ENCODE data around the gene CFAP43. TPM values are rescaled to one million over a fixed set of nuclear protein-coding genes. Genes with fewer than 3 reads are reported as not detected.

The CFAP43 gene
- total and polyA plus RNA-seq, 5 donors from 2014 or later, result not detected

DNA sequence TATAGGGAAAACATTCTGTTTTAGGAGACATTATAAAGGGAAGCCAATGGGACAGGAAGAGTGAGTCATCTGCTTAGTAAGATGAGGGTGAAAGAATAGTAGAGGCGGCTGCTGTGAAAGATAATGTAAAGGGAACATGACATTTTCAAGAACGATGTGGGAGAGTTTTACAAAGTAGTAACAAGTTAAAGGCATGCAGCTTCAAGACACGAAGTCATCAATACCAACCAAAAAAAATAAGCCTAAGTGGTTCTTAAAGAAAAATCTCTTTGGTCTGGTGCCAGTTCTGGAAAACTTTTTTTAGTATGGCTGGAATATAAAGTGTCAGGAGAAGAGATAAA lies 28.6 kb upstream of the CFAP43 start:
- H3K4me3 Mint-ChIP-seq, result peak overlapping the region; percentile 7 to 64 (median 32)
- Histone ChIP-seq H3K36me3 (ENCODE audit: control insufficient read depth, insufficient read depth, low read length) (peaks cover 69% of the 10 kb centered on the region), H3K27me3 (ENCODE audit: control insufficient read depth, insufficient read depth, low read length) (no peaks in the 10 kb centered on the region), H3K27ac (ENCODE audit: insufficient read depth, low read length, poor library complexity, severe bottlenecking) (peak overlapping the region; percentile 64), H3K9me3 (ENCODE audit: control insufficient read depth in 2 of 2, low read length in 2 of 2) (no peaks in the 10 kb centered on the region), H3K4me3 (ENCODE audit: low read depth, low read length) (peak overlapping the region; percentile 35), H3K4me1 (ENCODE audit: control insufficient read depth, insufficient read depth, low read length, poor library complexity, severe bottlenecking) (peaks cover 51% of the 10 kb centered on the region)
- DNase-seq (peak in 1 of 3 donors; percentile 44), ATAC-seq (ENCODE audit: low read depth in 2 of 2) (peak; percentile 68 to 71)
- peaks cover 4% of the 10 kb centered on the region for H3K27me3 Mint-ChIP-seq
- H3K27ac Mint-ChIP-seq, result peak overlapping the region; percentile 80 to 93 (median 89)
- H3K4me1 Mint-ChIP-seq, result peaks cover 32 to 88% (median 73%) of the 10 kb centered on the region in 4 donors
- H3K36me3 Mint-ChIP-seq, result peaks cover 44% of the 10 kb centered on the region
- no peaks in the 10 kb centered on the region for H3K9me3 Mint-ChIP-seq

DNA sequence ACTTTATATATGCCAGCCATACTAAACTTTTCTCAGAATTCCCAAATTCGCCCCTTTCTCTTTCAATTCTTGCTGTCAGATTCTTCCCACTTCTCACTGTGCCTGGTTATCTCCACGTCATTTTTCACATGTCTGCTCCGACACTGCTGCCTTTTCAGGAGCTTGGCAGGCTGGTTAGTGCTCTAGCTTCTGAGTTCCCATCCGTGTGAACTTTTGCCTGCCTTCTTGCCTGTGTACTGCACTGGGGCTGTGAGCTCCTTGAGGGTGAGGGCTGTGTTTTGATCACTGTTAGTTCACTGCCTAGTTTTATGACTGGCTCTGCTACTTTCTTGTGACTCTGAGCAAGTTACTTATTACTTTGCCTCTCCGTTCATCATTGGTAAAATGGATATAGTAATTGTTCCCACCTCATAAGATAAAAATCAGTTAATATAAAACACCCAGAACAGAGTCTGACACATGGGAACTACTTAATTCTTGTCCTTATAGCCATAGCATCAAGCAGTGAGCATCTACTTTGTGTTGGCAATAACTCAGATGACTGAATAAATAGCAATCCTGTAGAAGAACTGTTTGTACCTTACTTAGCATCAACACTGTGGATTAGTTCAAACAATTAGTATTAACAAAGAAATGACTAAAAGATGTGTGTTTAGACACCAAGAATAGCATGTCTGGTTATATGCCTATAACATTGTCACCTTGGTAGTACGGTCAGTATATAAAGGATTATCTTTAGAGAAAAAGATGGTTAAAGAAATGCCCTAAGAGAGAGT lies 28.0 kb upstream of the CFAP43 start:
- Mint-ChIP-seq H3K4me3 (peak overlapping the region; percentile 7 to 64 (median 32)), H3K36me3 (peaks cover 39% of the 10 kb centered on the region), H3K4me1 (peaks cover 35 to 86% (median 71%) of the 10 kb centered on the region in 4 donors), H3K9me3 (no peaks in the 10 kb centered on the region), H3K27me3 (peaks cover 4% of the 10 kb centered on the region), H3K27ac (peak overlapping the region; percentile 85 to 93 (median 89))
- H3K4me3 ChIP-seq (ENCODE audit: low read depth, low read length), result peak overlapping the region; percentile 35
- H3K4me1 ChIP-seq (ENCODE audit: control insufficient read depth, insufficient read depth, low read length, poor library complexity, severe bottlenecking), result peaks cover 50% of the 10 kb centered on the region
- no peaks in the 10 kb centered on the region for H3K27me3 ChIP-seq (ENCODE audit: control insufficient read depth, insufficient read depth, low read length)
- ATAC-seq (ENCODE audit: low read depth in 2 of 2) (peak in 1 of 2 donors; percentile 13), DNase-seq (no peak)
- H3K9me3 ChIP-seq (ENCODE audit: control insufficient read depth in 2 of 2, low read length in 2 of 2), result no peaks in the 10 kb centered on the region
- H3K27ac ChIP-seq (ENCODE audit: insufficient read depth, low read length, poor library complexity, severe bottlenecking), result peak overlapping the region; percentile 64
- peaks cover 64% of the 10 kb centered on the region for H3K36me3 ChIP-seq (ENCODE audit: control insufficient read depth, insufficient read depth, low read length)

- DNase-seq (no peak), ATAC-seq (ENCODE audit: low read depth in 2 of 2) (no peak)
- Histone ChIP-seq H3K27me3 (ENCODE audit: control insufficient read depth, insufficient read depth, low read length) (no peaks in the 10 kb centered on the region), H3K9me3 (ENCODE audit: control insufficient read depth in 2 of 2, low read length in 2 of 2) (no peaks in the 10 kb centered on the region), H3K27ac (ENCODE audit: insufficient read depth, low read length, poor library complexity, severe bottlenecking) (no peak overlapping the region), H3K4me1 (ENCODE audit: control insufficient read depth, insufficient read depth, low read length, poor library complexity, severe bottlenecking) (peaks cover 50% of the 10 kb centered on the region), H3K4me3 (ENCODE audit: low read depth, low read length) (no peak overlapping the region), H3K36me3 (ENCODE audit: control insufficient read depth, insufficient read depth, low read length) (peaks cover 56% of the 10 kb centered on the region)
- H3K4me3 Mint-ChIP-seq, result peak overlapping the region in 2 of 4 donors; percentile 20 to 30
- H3K4me1 Mint-ChIP-seq, result peaks cover 35 to 80% (median 65%) of the 10 kb centered on the region in 4 donors
- no peaks in the 10 kb centered on the region for H3K9me3 Mint-ChIP-seq
- H3K27me3 Mint-ChIP-seq, result peaks cover 4% of the 10 kb centered on the region
- H3K27ac Mint-ChIP-seq, result peak overlapping the region; percentile 79 to 89 (median 85)
- peaks cover 38% of the 10 kb centered on the region for H3K36me3 Mint-ChIP-seq
Observed at GRCh38 chr10:104259456-104259855, 27.3 kb upstream of the CFAP43 start.

GRCh38 chr10:104258209-104258608 lies 26.0 kb upstream of the CFAP43 start:
- Mint-ChIP-seq H3K4me1 (peaks cover 36 to 81% (median 63%) of the 10 kb centered on the region in 4 donors), H3K27ac (peak overlapping the region; percentile 4 to 94 (median 89)), H3K9me3 (peaks cover 0 to 2% (median 0%) of the 10 kb centered on the region in 7 donors), H3K4me3 (peak overlapping the region in 2 of 4 donors; percentile 30 to 65), H3K36me3 (peaks cover 31% of the 10 kb centered on the region), H3K27me3 (peaks cover 5% of the 10 kb centered on the region)
- no peak overlapping the region for H3K4me3 ChIP-seq (ENCODE audit: low read depth, low read length)
- H3K27me3 ChIP-seq (ENCODE audit: control insufficient read depth, insufficient read depth, low read length), result no peaks in the 10 kb centered on the region
- H3K9me3 ChIP-seq (ENCODE audit: control insufficient read depth in 2 of 2, low read length in 2 of 2), result no peaks in the 10 kb centered on the region
- no peak overlapping the region for H3K27ac ChIP-seq (ENCODE audit: insufficient read depth, low read length, poor library complexity, severe bottlenecking)
- DNase-seq, result no peak
- peaks cover 54% of the 10 kb centered on the region for H3K4me1 ChIP-seq (ENCODE audit: control insufficient read depth, insufficient read depth, low read length, poor library complexity, severe bottlenecking)
- ATAC-seq (ENCODE audit: low read depth in 2 of 2), result no peak
- peaks cover 45% of the 10 kb centered on the region for H3K36me3 ChIP-seq (ENCODE audit: control insufficient read depth, insufficient read depth, low read length)

GRCh38 chr10:104257235-104257634 lies 25.1 kb upstream of the CFAP43 start:
- ATAC-seq (ENCODE audit: low read depth in 2 of 2) (no peak), DNase-seq (no peak)
- Histone ChIP-seq H3K27me3 (ENCODE audit: control insufficient read depth, insufficient read depth, low read length) (no peaks in the 10 kb centered on the region), H3K9me3 (ENCODE audit: control insufficient read depth in 2 of 2, low read length in 2 of 2) (no peaks in the 10 kb centered on the region), H3K4me1 (ENCODE audit: control insufficient read depth, insufficient read depth, low read length, poor library complexity, severe bottlenecking) (peaks cover 54% of the 10 kb centered on the region), H3K27ac (ENCODE audit: insufficient read depth, low read length, poor library complexity, severe bottlenecking) (peak overlapping the region; percentile 79), H3K4me3 (ENCODE audit: low read depth, low read length) (peak overlapping the region; percentile 98), H3K36me3 (ENCODE audit: control insufficient read depth, insufficient read depth, low read length) (peaks cover 36% of the 10 kb centered on the region)
- Mint-ChIP-seq H3K9me3 (peaks cover 0 to 2% (median 0%) of the 10 kb centered on the region in 7 donors), H3K27ac (peak overlapping the region in 1 of 3 donors; percentile 89), H3K36me3 (peaks cover 31% of the 10 kb centered on the region), H3K4me1 (peaks cover 36 to 78% (median 65%) of the 10 kb centered on the region in 4 donors), H3K27me3 (peaks cover 5% of the 10 kb centered on the region), H3K4me3 (peak overlapping the region; percentile 54 to 96 (median 94))

DNA sequence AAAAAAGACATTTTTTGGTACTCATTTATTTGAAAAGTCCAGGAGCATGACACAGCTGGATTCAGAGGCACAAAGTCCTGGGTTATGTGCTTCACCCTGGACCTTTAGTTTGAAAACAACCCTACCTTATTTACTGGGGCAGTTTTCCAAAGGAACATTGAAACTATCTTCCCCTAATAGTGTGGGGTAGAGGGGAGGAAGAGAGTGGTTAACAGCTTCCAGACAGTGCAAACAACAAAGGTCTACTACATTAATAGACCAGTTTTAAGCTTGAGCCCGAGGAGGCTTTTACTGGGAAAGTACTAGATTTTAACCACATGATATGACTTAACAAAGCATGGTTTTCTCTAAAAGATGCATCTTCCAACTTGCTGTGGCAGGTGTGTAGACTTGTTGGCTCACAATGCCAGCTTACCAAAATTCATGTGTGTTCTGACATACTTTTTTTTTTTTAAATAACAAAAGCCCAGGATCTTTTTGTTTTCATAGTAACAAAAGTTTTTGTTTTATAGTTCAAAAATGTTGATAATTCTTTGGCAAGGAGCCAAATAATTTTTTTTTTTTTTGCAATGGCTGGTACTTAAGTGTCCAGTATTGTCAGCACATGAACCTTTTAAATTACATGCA lies 24.3 kb upstream of the CFAP43 start:
- DNase-seq (no peak), ATAC-seq (ENCODE audit: low read depth in 2 of 2) (peak in 1 of 2 donors; percentile 26)
- H3K27me3 ChIP-seq (ENCODE audit: control insufficient read depth, insufficient read depth, low read length), result no peaks in the 10 kb centered on the region
- no peaks in the 10 kb centered on the region for H3K9me3 ChIP-seq (ENCODE audit: control insufficient read depth in 2 of 2, low read length in 2 of 2)
- Mint-ChIP-seq H3K9me3 (peaks cover 0 to 2% (median 0%) of the 10 kb centered on the region in 7 donors), H3K36me3 (peaks cover 31% of the 10 kb centered on the region), H3K27me3 (peaks cover 5% of the 10 kb centered on the region), H3K27ac (peak overlapping the region; percentile 82 to 96 (median 89)), H3K4me3 (peak overlapping the region; percentile 94 to 96 (median 94)), H3K4me1 (peaks cover 36 to 72% (median 62%) of the 10 kb centered on the region in 4 donors)
- peak overlapping the region; percentile 98 for H3K4me3 ChIP-seq (ENCODE audit: low read depth, low read length)
- peaks cover 29% of the 10 kb centered on the region for H3K36me3 ChIP-seq (ENCODE audit: control insufficient read depth, insufficient read depth, low read length)
- peak overlapping the region; percentile 79 for H3K27ac ChIP-seq (ENCODE audit: insufficient read depth, low read length, poor library complexity, severe bottlenecking)
- peaks cover 53% of the 10 kb centered on the region for H3K4me1 ChIP-seq (ENCODE audit: control insufficient read depth, insufficient read depth, low read length, poor library complexity, severe bottlenecking)

GRCh38 chr10:104255311-104255981 lies 23.3 kb upstream of the CFAP43 start:
- H3K9me3 ChIP-seq (ENCODE audit: control insufficient read depth in 2 of 2, low read length in 2 of 2), result no peaks in the 10 kb centered on the region
- Mint-ChIP-seq H3K27ac (peak overlapping the region; percentile 89 to 96 (median 91)), H3K36me3 (peaks cover 27% of the 10 kb centered on the region), H3K27me3 (peaks cover 13% of the 10 kb centered on the region), H3K4me3 (peak overlapping the region; percentile 94 to 96 (median 94)), H3K9me3 (peaks cover 0 to 2% (median 0%) of the 10 kb centered on the region in 7 donors), H3K4me1 (peaks cover 30 to 62% (median 52%) of the 10 kb centered on the region in 4 donors)
- ATAC-seq (ENCODE audit: low read depth in 2 of 2) (peak; percentile 20 to 31), DNase-seq (peak in 1 of 3 donors; percentile 44)
- peaks cover 24% of the 10 kb centered on the region for H3K36me3 ChIP-seq (ENCODE audit: control insufficient read depth, insufficient read depth, low read length)
- H3K4me1 ChIP-seq (ENCODE audit: control insufficient read depth, insufficient read depth, low read length, poor library complexity, severe bottlenecking), result peaks cover 43% of the 10 kb centered on the region
- H3K27me3 ChIP-seq (ENCODE audit: control insufficient read depth, insufficient read depth, low read length), result no peaks in the 10 kb centered on the region
- H3K4me3 ChIP-seq (ENCODE audit: low read depth, low read length), result peak overlapping the region; percentile 98
- H3K27ac ChIP-seq (ENCODE audit: insufficient read depth, low read length, poor library complexity, severe bottlenecking), result peak overlapping the region; percentile 79
